Thyroid gland (tissue), 4 donors: ENCODE measurements around the gene FAM76B. TPM values are rescaled to one million over a fixed set of nuclear protein-coding genes. Genes with fewer than 3 reads are reported as not detected.

Experiments
- DNase-seq, 2 donors: peaks; one replicate each; pipeline ENCODE4 v3.0.0-alpha.2; 2019
- H3K27ac ChIP-seq, 3 donors: fragments of 200-600 bp; sonication (generic); 1 replicate in 2 of 3; 2 replicates in 1 of 3; pipeline ENCODE4 v1.5.1; 2016 to 2019; ENCODE audit warnings: mild to moderate bottlenecking in 1 of 3, moderate library complexity in 1 of 3
- H3K27me3 ChIP-seq: fragments of 200-600 bp; sonication (generic); one replicate; pipeline ENCODE4 v1.5.1; 2019
- H3K36me3 ChIP-seq, 2 donors: fragments of 200-600 bp; sonication (generic); one replicate each; pipeline ENCODE4 v1.5.1; 2016 to 2019
- H3K4me1 ChIP-seq, 2 donors: fragments of 200-600 bp; sonication (generic); one replicate each; pipeline ENCODE4 v1.5.1; 2017 to 2019
- H3K4me3 ChIP-seq, 3 donors: fragments of 200-600 bp; sonication (generic); replicated peaks in 1 of 3; 1 replicate in 2 of 3; 2 replicates in 1 of 3; pipeline ENCODE4 v1.5.1; 2016; ENCODE audit warnings: mild to moderate bottlenecking in 1 of 3
- H3K9me3 ChIP-seq: fragments of 200-600 bp; sonication (generic); one replicate; pipeline ENCODE4 v1.5.1; 2017
- CTCF ChIP-seq, 6 experiments: fragments of 200-600 bp in 3 of 6; fragments of 450-650 bp in 3 of 6; sonication (generic) in 3 of 6; IDR thresholded peaks; one replicate each; pipeline ENCODE4 v1.5.1; 2016 to 2019; ENCODE audit warnings: antibody characterized with exemption in 6 of 6, mild to moderate bottlenecking in 2 of 6, inconsistent platforms in 1 of 6, moderate library complexity in 1 of 6
- POLR2A ChIP-seq, 2 donors: fragments of 450-650 bp; IDR thresholded peaks; one replicate each; pipeline ENCODE4 v1.6.1; 2017; ENCODE audit warnings: antibody characterized with exemption in 2 of 2, mild to moderate bottlenecking in 2 of 2, moderate library complexity in 1 of 2
- WGBS, 2 donors: methylation state at CpG; one replicate each; pipeline ENCODE4 v1.1.5; 2017; 5-methylcytosine and 5-hydroxymethylcytosine counted together
- intact Hi-C: fragments of 100-400 bp; cut with DNase I; formaldehyde crosslinking; loops from one replicate; pipeline ENCODE4 v1.15.1; 2023
- total RNA-seq, 4 donors: library from RNA; depleted of rRNA; stranded (reverse); fragments of >200 nt; gene quantifications; one replicate each; pipeline ENCODE4 v1.2.3, GENCODE V29; 2016

The FAM76B gene
- total RNA-seq, 4 donors from 2014 or later = 37.4 to 61.9 (median 46.8) TPM

DNA sequence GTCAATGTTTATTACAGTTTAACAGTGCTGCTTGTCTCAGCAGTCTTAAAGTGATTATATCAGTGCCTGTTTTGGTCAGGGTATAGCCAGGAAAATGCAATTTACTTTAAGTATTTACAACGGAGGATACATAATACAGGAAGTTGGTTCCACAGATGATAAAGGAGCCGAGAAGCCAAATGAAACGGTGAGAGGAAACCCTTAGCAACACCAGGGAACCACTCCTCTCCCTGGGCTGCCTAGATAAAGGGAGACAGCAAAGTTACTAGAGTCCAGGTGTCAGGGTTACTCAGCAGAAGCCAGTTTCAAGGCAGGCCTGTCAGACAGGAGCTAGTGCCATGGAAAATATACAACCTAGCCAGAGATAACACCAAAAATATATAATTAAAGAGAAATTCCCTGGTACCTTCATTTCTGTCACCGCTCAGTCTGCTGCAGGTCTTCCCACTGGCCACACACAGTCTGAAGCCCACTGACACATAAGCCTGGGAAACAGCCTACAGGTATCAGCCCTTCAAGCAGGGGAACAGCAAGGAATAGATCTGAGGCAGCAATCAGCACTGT lies 55.5 kb downstream of the FAM76B start:
- intact Hi-C loops = no loop called here

DNA sequence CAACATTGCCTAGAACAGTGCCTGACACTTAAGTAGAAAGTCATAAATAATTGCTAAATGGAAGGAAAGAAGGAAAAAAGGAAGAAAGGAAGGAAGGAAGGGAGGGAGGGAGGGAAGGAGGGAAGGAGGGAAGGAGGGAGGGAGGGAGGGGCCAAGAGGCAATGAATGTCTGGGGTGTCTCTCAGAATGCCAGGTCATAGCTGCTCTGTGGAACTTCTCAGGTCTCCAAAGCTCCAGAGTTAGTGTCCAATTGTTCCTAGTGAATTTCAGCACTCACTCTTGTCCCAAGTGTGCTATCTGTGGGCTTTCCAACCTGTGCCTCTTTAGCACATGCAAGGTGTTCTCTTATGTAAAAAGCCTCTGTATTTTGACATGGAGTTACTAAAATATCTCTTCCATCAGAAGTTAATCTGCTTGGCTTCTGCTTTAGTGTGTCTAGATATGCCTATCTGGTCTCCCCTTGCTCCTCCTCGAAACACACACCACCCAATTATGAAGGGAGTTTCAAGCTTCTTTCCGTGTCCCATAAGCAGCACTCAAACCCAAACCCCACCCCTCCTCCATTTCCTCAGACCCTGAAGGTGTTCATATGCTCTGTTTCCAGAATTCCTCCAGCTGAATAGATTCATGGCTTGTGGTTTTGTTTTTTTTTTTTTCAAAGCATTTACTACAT lies 56.5 kb downstream of the FAM76B start:
- H3K4me3 ChIP-seq = no peak overlapping the region
- peaks cover 3 to 7% of the 10 kb centered on the region in 2 donors for H3K4me1 ChIP-seq
- 85 to 87% methylated on average over 2 of the region's 2 CpGs for WGBS, 2 donors
- no peak for DNase-seq
- intact Hi-C loops = no loop called here
- TF ChIP-seq CTCF (IDR thresholded peaks at IDR 0.05) (no peak), POLR2A (IDR thresholded peaks at IDR 0.05) (no peak)
- no peak overlapping the region for H3K27ac ChIP-seq
- no peaks in the 10 kb centered on the region for H3K36me3 ChIP-seq
- no peaks in the 10 kb centered on the region for H3K27me3 ChIP-seq
- H3K9me3 ChIP-seq = no peaks in the 10 kb centered on the region

More for the DNA sequence above, 55.5 kb downstream of the FAM76B start:
- DNase-seq = no peak
- no peak overlapping the region for H3K4me3 ChIP-seq
- peaks cover 3 to 7% of the 10 kb centered on the region in 2 donors for H3K4me1 ChIP-seq
- no peaks in the 10 kb centered on the region for H3K36me3 ChIP-seq
- H3K27me3 ChIP-seq = no peaks in the 10 kb centered on the region
- TF ChIP-seq CTCF (IDR thresholded peaks at IDR 0.05) (no peak), POLR2A (IDR thresholded peaks at IDR 0.05) (no peak)
- 56% methylated on average over 4 of the region's 4 CpGs for WGBS, 2 donors
- no peaks in the 10 kb centered on the region for H3K9me3 ChIP-seq
- no peak overlapping the region for H3K27ac ChIP-seq

- peaks cover 0 to 3% of the 10 kb centered on the region in 2 donors for H3K4me1 ChIP-seq
- no peaks in the 10 kb centered on the region for H3K36me3 ChIP-seq
- WGBS, 2 donors = 93 to 96% methylated on average over 6 of the region's 6 CpGs
- H3K27ac ChIP-seq = no peak overlapping the region
- DNase-seq = no peak
- TF ChIP-seq CTCF (IDR thresholded peaks at IDR 0.05) (no peak), POLR2A (IDR thresholded peaks at IDR 0.05) (no peak)
- no peaks in the 10 kb centered on the region for H3K27me3 ChIP-seq
- intact Hi-C loops = no loop called here
- H3K9me3 ChIP-seq = no peaks in the 10 kb centered on the region
- no peak overlapping the region for H3K4me3 ChIP-seq
Measured at GRCh38 chr11:95729462-95729861, 60.1 kb downstream of the FAM76B start.

DNA sequence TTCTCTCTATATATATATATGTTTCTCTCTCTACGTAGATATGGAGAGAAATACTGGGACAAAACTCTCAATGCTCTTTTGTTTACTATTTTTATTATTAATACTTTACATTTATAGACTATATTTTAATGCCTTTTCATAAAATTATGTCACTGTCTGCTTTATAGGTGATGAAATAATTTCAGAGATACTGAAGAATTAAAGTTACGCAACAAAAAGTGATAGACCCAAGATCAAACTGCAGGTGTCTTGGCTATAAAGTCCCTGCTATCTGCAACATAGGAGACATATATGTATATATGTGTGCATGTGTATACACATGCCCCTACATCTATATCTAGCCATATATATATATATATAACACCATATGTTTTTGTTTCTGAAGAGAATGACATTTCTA lies 60.8 kb downstream of the FAM76B start:
- WGBS, 2 donors = 98 to 99% methylated on average over 2 of the region's 2 CpGs
- TF ChIP-seq CTCF (IDR thresholded peaks at IDR 0.05) = no peak
- no peak for TF ChIP-seq POLR2A (IDR thresholded peaks at IDR 0.05)
- Histone ChIP-seq H3K9me3 (no peaks in the 10 kb centered on the region), H3K36me3 (no peaks in the 10 kb centered on the region), H3K4me1 (no peaks in the 10 kb centered on the region), H3K4me3 (no peak overlapping the region), H3K27ac (no peak overlapping the region), H3K27me3 (no peaks in the 10 kb centered on the region)
- DNase-seq = no peak
- intact Hi-C loops = no loop called here

DNA sequence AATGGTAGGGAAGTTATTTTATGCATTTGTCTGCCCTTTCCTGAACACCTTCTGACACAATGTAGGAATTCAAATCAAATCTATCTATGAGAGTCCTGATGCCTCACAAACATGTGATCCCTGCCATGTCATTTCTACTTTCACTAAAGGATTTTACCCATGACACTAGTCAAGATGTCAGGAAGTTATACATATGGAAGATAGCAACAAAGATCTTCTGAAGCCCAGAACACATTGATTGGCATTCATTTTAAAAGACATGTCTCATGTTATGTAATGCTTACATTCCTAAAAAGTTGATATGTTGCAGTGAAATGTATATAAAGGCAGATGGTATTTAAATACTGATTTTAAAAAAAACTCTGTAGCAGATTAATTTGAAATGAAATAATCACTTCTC lies 61.5 kb downstream of the FAM76B start:
- no peak overlapping the region for H3K27ac ChIP-seq
- H3K27me3 ChIP-seq = no peaks in the 10 kb centered on the region

More for the DNA sequence above, 61.5 kb downstream of the FAM76B start:
- no peak overlapping the region for H3K4me3 ChIP-seq
- intact Hi-C loops = no loop called here
- H3K9me3 ChIP-seq = no peaks in the 10 kb centered on the region
- DNase-seq = no peak
- TF ChIP-seq CTCF (IDR thresholded peaks at IDR 0.05) (no peak), POLR2A (IDR thresholded peaks at IDR 0.05) (no peak)
- no peaks in the 10 kb centered on the region for H3K36me3 ChIP-seq
- H3K4me1 ChIP-seq = no peaks in the 10 kb centered on the region
